ENCODE measurements around the gene TECPR2. TPM values are rescaled to one million over a fixed set of nuclear protein-coding genes. Genes with fewer than 3 reads are reported as not detected.

TECPR2 gene
- total and polyA plus RNA-seq, 2 of the 13 experiments (the other 11 are each of a cell fraction or from before 2014, with no cell fraction given), result 3.5 to 5.7 TPM

DNA sequence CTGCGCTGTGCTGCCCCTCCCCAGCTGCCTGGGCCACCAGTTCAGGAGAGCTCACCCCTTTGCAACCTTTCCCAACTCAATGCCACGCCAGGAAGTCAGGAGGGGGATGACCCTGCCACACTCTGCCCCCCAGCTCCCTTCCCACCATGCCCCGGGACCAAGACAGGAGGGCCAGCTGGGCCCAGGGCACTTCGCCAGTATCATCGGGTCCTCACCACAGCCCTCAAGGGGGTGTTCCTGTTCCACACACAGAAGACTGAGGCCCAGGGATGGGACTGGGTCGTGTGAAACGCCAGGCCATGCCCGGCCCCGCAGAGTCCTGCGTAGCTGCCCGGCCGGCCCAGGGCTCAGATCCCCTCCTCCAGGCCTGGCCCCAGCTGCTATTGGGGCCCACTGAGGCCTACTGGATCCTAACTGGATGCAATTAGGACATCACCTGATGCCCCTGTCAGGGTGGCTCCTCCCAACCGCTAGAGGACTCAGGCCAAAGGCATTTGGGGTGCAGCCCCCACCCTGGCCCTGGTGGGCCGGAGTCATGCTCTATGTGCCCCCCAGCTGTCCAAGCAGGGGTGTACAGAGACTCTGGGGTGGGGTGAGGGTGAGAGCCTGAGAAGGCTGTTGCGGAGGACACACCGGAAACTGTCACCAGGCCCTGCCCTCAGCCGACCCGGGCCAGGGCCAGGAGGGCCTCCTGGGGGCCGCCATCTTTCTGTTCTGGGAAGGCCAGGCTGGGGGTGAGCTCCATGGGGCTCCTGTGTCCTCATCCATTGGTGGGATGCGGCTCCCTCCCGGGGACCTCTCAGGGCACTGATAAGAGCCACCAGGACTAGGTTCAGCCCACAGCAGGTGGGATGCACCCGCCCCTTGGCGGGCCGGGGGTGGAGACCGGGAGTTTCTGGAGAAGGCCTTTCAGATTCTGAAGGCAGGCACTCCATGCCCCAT is 176.1 kb downstream of the TECPR2 start (continued):
- TF ChIP-seq, protein P1, sequence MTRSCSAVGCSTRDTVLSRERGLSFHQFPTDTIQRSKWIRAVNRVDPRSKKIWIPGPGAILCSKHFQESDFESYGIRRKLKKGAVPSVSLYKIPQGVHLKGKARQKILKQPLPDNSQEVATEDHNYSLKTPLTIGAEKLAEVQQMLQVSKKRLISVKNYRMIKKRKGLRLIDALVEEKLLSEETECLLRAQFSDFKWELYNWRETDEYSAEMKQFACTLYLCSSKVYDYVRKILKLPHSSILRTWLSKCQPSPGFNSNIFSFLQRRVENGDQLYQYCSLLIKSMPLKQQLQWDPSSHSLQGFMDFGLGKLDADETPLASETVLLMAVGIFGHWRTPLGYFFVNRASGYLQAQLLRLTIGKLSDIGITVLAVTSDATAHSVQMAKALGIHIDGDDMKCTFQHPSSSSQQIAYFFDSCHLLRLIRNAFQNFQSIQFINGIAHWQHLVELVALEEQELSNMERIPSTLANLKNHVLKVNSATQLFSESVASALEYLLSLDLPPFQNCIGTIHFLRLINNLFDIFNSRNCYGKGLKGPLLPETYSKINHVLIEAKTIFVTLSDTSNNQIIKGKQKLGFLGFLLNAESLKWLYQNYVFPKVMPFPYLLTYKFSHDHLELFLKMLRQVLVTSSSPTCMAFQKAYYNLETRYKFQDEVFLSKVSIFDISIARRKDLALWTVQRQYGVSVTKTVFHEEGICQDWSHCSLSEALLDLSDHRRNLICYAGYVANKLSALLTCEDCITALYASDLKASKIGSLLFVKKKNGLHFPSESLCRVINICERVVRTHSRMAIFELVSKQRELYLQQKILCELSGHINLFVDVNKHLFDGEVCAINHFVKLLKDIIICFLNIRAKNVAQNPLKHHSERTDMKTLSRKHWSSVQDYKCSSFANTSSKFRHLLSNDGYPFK (CRISPR knock-in tag; IDR thresholded peaks at IDR 0.05; ENCODE audit: borderline replicate concordance), result peak; percentile 71; the same call in 1 of the 2 replicates
- TF ChIP-seq ZNF337 (CRISPR knock-in tag; IDR thresholded peaks at IDR 0.05; ENCODE audit: borderline replicate concordance, low read depth) (no peak), NAIF1 (CRISPR knock-in tag; IDR thresholded peaks at IDR 0.05; ENCODE audit: borderline replicate concordance) (no peak), ZNF343 (CRISPR knock-in tag; IDR thresholded peaks at IDR 0.05) (0 out of 2 replicates have a peak, but pooled peaks have one; percentile 39), YY1 (IDR thresholded peaks at IDR 0.05; ENCODE audit: insufficient read depth, insufficient replicate concordance, low read depth, low read length) (peak; percentile 95), RORA (CRISPR knock-in tag; IDR thresholded peaks at IDR 0.05) (no peak), ZNF317 (CRISPR knock-in tag; IDR thresholded peaks at IDR 0.05) (0 out of 2 replicates have a peak, but pooled peaks have one; percentile 17), ZNF121 (CRISPR knock-in tag; IDR thresholded peaks at IDR 0.05) (0 out of 2 replicates have a peak, but pooled peaks have one; percentile 23)
- TF ChIP-seq, protein P2, sequence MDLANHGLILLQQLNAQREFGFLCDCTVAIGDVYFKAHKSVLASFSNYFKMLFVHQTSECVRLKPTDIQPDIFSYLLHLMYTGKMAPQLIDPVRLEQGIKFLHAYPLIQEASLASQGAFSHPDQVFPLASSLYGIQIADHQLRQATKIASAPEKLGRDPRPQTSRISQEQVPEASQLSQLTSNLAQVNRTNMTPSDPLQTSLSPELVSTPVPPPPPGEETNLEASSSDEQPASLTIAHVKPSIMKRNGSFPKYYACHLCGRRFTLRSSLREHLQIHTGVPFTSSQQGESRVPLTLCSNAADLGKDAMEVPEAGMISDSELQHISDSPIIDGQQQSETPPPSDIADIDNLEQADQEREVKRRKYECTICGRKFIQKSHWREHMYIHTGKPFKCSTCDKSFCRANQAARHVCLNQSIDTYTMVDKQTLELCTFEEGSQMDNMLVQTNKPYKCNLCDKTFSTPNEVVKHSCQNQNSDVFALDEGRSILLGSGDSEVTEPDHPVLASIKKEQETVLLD (CRISPR knock-in tag; IDR thresholded peaks at IDR 0.05; ENCODE audit: low read depth), result no peak
- TF ChIP-seq, protein P3, sequence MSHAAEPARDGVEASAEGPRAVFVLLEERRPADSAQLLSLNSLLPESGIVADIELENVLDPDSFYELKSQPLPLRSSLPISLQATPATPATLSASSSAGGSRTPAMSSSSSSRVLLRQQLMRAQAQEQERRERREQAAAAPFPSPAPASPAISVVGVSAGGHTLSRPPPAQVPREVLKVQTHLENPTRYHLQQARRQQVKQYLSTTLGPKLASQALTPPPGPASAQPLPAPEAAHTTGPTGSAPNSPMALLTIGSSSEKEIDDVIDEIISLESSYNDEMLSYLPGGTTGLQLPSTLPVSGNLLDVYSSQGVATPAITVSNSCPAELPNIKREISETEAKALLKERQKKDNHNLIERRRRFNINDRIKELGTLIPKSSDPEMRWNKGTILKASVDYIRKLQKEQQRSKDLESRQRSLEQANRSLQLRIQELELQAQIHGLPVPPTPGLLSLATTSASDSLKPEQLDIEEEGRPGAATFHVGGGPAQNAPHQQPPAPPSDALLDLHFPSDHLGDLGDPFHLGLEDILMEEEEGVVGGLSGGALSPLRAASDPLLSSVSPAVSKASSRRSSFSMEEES (CRISPR knock-in tag; IDR thresholded peaks at IDR 0.05), result no peak; the same call in 1 of the 2 replicates
- TF ChIP-seq, protein P4, sequence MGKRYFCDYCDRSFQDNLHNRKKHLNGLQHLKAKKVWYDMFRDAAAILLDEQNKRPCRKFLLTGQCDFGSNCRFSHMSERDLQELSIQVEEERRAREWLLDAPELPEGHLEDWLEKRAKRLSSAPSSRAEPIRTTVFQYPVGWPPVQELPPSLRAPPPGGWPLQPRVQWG (CRISPR knock-in tag; IDR thresholded peaks at IDR 0.05; ENCODE audit: borderline replicate concordance, low read depth), result no peak
- TF ChIP-seq, protein P5, sequence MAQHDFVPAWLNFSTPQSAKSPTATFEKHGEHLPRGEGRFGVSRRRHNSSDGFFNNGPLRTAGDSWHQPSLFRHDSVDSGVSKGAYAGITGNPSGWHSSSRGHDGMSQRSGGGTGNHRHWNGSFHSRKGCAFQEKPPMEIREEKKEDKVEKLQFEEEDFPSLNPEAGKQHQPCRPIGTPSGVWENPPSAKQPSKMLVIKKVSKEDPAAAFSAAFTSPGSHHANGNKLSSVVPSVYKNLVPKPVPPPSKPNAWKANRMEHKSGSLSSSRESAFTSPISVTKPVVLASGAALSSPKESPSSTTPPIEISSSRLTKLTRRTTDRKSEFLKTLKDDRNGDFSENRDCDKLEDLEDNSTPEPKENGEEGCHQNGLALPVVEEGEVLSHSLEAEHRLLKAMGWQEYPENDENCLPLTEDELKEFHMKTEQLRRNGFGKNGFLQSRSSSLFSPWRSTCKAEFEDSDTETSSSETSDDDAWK (CRISPR knock-in tag; IDR thresholded peaks at IDR 0.05), result no peak
- TF ChIP-seq, protein P6, sequence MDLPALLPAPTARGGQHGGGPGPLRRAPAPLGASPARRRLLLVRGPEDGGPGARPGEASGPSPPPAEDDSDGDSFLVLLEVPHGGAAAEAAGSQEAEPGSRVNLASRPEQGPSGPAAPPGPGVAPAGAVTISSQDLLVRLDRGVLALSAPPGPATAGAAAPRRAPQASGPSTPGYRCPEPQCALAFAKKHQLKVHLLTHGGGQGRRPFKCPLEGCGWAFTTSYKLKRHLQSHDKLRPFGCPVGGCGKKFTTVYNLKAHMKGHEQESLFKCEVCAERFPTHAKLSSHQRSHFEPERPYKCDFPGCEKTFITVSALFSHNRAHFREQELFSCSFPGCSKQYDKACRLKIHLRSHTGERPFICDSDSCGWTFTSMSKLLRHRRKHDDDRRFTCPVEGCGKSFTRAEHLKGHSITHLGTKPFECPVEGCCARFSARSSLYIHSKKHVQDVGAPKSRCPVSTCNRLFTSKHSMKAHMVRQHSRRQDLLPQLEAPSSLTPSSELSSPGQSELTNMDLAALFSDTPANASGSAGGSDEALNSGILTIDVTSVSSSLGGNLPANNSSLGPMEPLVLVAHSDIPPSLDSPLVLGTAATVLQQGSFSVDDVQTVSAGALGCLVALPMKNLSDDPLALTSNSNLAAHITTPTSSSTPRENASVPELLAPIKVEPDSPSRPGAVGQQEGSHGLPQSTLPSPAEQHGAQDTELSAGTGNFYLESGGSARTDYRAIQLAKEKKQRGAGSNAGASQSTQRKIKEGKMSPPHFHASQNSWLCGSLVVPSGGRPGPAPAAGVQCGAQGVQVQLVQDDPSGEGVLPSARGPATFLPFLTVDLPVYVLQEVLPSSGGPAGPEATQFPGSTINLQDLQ (CRISPR knock-in tag; IDR thresholded peaks at IDR 0.05), result 0 out of 2 replicates have a peak, but pooled peaks have one; percentile 69
- TF ChIP-seq, protein P7, sequence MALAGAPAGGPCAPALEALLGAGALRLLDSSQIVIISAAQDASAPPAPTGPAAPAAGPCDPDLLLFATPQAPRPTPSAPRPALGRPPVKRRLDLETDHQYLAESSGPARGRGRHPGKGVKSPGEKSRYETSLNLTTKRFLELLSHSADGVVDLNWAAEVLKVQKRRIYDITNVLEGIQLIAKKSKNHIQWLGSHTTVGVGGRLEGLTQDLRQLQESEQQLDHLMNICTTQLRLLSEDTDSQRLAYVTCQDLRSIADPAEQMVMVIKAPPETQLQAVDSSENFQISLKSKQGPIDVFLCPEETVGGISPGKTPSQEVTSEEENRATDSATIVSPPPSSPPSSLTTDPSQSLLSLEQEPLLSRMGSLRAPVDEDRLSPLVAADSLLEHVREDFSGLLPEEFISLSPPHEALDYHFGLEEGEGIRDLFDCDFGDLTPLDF (CRISPR knock-in tag; IDR thresholded peaks at IDR 0.05), result peak; percentile 23; the same call in 1 of the 2 replicates
